ENCODE measurements around the gene ZNF17.
"Not testable (repeated sequence)": the region's sequence is repeated elsewhere in the genome, so short reads cannot be mapped to it uniquely, and the experiment has no call there.

Gene ZNF17

DNA sequence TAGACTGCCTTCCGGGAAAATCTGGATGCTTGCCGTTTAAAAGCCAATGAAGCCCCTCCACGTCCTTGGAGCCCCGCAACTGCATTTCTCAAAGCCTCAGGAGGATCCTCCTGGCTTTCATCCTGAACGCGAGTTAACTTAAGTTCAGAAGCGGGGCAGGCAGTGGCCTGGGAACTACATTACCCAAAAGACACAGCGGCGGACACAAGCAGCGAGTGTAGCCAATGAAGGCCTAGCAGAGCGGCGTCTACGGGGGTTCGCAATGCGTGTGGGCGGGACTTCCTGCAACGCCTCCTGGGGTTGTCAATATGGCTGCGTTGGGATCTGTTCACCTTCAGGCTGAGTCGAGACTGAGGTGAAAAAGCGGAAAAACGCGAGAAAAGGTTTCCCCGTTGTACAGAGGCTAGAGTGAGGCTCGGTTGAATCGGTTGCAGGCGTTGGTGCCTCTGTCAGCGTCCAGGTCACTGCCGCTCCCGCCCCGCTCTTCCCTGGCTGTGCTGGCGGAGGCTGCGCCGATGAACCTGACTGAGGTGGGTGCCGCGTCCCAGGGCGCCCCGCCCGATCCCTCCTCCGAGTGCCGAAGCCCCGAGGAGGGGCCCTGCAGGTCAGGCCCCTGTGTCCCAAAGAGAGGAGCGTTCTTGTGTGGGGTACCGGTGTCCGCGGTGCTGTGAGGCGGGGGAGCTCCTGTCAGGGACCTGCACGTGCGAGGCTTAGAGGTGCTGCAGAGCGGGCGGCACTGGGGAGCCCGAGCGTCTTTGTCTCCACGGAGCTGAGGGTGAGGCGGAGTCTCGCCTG is at the start of gene ZNF17:
Gene ZNF17, plus strand, starts transcription at position 285 of the 795 bp plus-strand sequence. CDS start 2,455 bp downstream, outside the sequence.
- peak; percentile 98 for FAIRE-seq

DNA sequence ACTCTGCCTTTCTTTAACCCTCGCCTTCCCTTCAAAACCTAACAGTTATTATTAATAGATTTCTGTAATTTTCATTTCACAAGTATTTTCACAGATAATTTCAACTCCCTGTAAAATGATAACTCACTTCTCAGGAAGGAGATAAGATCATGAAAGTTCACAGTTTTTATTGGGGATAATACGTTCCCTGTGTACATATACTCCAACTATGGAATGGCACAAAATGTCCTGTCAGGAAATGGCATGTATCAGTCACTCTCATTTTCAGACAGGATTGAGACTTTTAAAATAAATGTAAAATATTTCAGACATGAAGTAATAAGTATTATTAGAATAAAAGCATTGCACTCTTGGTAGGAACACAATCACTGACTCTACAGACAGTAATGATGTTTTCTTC is 48.5 kb upstream of the ZNF17 start:
- no peak for FAIRE-seq

DNA sequence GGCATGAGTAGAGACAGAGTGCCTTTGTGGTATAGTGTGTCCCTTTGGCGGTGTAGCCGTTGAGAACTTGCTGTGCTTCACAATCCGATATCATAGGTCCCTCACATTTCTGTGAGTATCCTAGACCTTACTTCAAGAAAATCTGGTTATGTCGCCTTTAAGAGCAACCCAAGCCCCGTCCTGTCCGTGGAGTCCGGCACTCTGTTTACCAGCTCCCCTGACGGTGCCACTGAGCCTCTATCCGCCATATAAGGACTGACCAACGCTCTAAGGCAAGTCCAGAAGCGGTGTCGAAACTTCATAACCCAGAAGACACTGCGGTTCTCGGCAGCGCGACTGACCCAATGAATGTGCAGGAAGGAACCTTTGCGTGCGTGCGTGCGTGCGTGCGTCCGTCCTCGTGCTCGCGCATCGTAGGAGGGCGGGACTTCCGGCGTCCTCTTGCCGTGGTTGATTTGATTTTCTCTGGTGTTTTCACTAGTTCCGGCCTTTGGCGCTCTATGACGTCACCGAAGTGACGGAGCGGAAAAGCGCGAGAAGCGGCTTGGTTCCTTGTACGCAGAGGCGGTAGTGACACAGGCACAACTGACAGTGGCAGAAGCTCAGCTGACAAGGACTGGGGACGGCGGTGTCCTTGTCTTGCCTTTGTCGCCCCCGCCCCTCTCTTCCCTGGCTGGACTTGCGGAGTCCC is 47.8 kb upstream of the ZNF17 start, which contains the start of the genes TRAPPC2B and ZNF547:
Gene TRAPPC2B, plus strand, starts transcription at position 555 of the 691 bp plus-strand sequence. CDS start 1,283 bp downstream, outside the sequence.
Gene ZNF547, plus strand, starts transcription at position 555 of the 691 bp plus-strand sequence. CDS start 5,005 bp downstream, outside the sequence.
- FAIRE-seq = peak; percentile 99

DNA sequence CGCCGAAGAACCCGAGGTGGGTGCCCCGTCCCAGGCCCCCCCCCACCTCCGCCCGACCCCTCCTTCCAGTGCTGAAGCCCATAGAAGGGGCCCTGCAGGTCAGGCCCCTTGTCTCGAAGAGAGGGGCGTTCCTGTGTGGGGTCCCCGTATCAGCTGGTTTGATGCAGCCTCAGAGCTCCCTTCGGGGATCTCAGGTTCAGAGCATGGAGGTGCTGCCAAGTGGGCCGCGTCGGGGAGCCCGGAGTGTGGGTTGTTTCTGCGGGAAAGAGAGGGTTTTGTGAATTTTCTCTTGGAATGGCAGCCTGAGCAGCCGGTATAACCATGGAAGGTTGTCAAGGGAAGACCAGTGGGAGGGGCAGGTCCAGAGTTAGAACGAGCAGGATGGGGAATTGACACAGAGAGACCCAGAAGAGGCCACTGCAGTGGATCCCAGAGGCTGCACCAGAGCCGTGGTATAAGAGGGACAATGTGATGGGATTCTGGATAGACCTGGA is 47.2 kb upstream of the ZNF17 start:
- FAIRE-seq = no peak

DNA sequence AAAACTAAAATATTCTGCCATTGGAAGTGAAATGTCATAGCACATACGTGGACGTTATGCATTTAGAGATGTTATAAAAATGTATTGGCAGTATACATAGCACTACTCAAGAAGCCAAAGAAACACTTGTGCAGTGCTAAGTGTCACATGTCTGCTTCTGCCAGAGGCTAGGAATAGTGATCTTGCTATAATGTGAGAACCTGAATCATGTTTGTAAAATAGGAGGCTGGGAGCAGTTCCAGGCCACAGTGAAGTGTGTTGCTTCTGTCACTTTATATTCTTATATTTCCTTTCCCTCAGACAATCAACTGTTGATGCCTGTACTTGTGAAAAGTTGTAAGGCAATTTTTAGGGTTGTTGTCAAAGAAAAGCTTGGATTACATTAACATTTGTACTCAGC is 44.2 kb upstream of the ZNF17 start:
- no peak for FAIRE-seq

DNA sequence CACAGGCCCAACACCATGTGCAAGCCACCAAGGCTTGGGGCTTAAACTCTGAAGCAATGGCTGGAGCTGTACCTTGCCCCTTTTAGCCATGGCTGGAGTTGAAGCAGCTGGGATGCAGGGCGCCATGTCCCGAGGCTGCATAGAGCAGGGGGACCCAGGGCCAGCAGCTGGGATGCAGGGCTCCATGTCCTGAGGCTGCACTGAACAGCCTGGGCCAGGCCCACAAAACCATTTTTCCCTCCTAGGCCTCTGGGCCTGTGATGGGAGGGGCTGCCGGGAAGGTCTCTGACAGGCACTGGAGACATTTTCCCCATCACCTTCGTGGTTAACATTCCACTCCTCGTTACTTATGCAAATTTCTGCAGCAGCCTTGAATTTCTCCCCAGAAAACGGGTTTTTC is 36.8 kb upstream of the ZNF17 start:
- no peak for FAIRE-seq

DNA sequence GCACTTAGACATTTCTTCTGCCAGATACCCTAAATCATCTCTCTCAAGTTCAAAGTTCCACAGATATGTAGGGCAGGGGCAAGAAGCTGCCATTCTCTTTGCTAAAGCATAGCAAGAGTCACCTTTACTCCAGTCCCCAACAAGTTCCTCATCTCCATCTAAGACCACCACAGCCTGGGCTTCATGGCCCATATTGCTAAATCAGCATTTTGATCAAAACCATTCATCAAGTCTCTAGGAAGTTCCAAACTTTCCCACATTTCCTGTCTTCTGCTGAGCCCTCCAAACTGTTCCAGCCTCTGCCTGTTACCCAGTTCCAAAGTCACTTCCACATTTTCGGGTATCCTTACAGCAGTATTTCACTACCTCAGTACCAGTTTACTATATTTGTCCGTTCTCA is 36.3 kb upstream of the ZNF17 start:
- FAIRE-seq = not testable (repeated sequence)

DNA sequence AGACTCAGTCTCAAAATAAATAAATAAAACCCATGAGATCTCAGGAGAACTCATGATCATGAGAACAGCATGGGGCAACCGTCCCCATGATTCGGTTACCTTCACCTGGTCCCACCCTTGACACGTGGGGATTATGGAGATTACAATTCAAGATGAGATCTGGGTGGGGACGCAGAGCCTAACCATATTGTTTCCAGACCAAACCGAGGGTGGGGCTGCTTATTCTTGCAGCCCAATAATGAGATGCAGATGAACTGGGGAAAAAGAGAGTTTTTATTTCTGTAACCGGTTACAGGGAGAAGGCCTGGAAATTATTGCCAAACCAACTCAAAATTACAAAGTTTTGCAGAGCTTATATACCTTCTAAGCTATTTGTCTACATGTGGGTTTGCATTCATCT is 34.8 kb upstream of the ZNF17 start:
- no peak for FAIRE-seq

DNA sequence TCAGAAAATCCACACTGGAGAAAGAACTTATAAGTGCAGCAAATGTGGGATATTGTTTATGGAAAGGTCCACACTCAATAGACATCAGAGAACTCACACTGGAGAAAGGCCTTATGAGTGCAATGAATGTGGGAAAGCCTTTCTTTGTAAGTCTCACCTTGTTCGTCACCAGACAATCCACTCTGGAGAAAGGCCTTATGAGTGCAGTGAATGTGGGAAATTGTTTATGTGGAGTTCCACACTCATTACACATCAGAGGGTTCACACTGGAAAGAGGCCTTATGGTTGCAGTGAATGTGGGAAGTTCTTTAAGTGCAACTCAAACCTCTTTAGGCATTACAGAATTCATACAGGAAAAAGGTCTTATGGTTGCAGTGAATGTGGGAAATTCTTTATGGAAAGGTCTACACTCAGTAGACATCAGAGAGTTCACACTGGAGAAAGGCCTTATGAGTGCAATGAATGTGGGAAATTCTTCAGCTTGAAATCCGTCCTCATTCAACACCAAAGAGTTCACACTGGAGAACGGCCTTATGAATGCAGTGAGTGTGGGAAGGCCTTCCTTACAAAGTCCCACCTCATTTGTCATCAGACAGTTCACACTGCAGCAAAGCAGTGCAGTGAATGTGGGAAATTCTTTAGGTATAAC is 33.3 kb upstream of the ZNF17 start:
- no peak for FAIRE-seq

DNA sequence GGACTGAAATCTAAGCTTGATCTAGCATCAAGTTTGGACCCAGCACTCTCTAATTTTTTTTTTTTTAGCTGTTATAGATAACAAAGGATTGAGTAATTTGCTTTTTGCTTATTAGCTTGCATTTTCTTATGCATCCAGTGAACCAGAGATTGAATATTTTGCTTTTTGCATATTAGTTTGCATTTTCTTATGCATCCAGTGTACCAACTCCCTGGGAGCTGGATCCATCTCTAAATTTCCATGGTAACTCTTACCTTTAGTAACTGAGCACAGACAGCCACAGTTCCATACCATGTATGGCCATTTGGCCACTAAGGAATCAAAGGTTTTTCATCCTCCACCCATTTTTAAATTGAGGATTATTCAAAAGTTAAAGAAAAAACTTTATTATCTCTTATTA is 30.0 kb upstream of the ZNF17 start:
- FAIRE-seq = no peak

DNA sequence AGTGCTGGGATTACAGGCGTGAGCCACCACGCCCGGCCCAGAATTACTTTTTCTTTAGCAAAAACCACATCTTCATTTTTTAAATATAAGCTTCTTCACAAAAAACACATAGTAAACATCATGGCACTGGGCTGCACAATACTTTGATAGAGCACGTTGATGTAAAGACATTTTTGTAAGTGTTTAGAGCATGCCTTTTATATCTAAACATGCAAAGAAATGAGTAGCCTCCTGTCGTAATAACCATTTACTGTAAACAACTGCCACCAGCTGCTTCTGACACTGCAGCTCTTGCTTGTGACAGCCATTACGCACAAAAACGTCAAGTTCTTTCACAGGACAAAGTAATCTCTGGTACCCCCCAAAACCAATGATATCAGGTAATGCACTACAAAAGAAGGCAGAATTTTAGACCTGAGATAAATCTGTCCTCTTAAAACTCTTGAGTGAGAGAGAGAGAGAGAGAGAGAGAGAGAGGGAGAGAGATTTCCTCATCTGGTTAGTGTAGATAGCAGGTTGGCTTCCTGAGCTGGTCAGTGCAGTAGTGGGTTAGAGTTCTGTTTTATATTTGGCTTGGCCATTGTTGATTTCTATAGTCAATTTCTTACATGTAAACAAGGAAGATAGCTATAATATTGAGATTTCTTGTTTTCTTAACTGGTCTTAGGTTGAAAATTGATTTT is 28.0 kb upstream of the ZNF17 start:
- FAIRE-seq = no peak

DNA sequence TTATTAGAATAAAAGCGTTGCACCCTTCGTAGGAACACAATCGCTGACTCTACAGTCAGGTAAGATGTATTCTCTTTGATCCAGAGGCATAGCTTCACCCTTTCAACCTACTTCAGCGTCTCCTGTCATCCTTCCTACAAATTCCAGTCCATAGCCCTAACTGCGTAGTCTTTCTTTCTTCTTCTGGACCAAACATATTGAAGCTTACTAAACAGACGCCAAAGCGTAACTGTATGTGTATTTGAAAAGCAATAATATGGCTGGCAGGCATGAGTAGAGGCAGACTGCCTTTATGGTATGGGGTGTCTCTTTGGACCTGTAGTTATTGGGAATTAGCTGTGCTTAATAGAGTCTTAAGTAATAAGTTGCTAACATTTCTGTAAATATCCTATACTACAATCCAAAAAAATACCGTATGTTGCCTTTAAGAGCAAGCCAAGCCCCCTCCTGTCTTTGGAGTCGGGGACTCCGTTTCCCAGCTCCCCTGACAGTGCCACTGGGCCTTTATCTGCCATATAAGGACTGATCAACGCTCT is 21.7 kb upstream of the ZNF17 start:
- no peak for FAIRE-seq

DNA sequence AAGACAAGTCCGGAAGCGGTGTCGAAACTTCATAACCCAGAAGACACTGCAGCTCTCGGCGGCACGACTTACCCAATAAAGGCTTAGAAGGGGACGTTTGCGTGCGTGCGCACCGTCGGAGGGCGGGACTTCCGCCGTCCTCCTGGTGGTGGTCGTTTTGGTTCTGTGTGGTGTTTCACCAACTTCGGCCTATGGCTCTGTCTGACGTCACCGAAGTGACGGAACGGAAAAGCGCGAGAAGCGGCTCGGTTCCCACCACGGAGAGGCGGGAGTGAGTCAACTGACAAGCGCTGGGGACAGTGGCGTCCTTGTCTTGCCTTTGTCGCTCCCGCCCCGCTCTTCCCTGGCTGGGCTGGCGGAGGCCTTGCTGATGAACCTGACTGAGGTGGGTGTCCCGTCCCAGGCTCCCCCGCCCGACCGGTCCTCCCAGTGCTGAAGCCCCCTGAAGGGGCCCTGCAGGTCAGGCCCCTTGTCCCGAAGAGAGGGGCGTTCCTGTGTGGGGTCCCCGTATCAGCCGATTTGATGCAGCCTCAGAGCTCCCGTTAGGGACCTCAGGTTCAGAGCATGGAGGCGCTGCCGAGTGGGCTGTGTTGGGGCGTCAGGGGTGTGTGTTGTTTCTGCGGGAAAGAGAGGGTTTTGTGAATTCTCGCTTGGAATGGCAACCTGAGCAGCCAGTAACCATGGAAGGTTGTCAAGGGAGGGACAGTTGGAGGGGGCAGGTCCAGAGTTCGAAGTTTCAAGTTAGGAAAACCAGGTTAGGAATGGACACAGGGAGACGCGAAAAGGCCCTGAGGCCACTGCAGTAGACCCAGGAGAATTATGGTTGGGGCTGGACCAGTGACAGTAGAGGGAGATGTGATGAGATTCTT is 21.0 kb upstream of the ZNF17 start, which contains the start of gene ZNF548:
Gene ZNF548, plus strand, starts transcription at position 125 of the 869 bp plus-strand sequence. Its CDS starts 246 bp downstream, at position 371.
- FAIRE-seq = peak; percentile 99

DNA sequence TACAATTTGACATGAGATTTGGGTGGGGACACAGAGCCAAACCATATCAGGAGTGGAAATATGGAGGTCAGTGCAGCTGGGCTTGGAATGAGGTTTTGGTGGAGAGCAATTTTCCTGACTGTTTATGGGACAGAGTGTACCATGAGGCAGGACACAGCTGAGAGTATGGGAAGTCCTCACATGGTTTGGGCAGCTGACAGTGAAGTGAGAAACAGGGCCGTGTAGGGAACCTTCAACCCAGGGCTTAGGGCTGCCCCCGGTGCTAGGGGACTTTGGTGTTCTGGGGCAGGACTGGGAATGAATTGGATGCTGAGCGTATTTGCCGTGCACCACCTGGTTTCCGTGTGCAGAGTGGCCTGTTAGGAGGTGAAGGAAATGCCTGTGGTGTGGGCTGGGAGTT is 15.3 kb upstream of the ZNF17 start:
- no peak for FAIRE-seq

DNA sequence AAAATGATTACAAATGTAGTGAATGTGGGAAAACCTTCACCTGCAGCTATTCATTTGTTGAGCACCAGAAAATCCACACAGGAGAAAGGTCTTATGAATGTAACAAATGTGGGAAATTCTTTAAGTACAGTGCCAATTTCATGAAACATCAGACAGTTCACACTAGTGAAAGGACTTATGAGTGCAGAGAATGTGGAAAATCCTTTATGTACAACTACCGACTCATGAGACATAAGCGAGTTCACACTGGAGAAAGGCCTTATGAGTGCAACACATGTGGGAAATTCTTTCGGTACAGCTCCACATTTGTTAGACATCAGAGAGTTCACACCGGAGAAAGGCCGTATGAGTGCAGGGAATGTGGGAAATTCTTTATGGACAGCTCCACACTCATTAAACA is 12.1 kb upstream of the ZNF17 start:
- no peak for FAIRE-seq

DNA sequence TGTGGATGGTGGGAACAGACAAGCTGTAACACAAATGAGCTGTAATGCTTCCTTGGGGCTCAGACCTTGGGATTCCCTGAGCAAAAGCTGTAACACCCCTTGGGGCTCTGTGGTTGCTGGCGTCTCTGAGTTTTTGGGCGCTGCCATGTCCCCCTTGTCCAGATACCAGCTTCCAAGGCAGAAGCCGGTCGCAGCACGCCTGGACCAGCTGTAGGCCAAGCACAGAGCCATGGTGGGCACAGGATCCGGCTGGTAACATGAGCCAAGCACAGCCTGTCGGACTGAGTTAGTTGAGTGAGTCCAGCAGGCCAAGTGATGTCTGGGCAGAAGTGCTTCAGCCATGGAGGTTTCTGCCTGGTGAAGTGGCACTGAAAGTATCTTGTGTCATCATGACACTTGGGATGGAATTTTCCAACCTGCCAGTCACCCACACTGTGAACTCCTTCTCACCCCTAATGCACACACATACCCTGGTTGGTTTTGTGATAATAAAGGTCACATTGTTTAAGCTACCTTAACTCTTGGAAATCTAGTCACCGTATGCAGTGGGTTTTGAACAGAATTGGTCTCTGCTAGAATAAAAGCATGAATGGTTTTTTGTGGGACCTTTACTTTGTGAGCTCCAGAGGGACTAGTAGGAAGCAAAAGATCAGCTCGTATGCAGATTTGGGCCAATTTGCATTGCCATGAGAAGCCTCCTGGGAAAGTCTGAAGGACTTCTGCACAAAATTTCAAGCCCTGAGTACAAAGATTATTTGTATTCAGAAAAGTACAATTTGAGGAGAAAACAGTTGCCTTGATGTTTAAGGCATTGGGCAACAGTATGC is 7.0 kb upstream of the ZNF17 start:
- no peak for FAIRE-seq

DNA sequence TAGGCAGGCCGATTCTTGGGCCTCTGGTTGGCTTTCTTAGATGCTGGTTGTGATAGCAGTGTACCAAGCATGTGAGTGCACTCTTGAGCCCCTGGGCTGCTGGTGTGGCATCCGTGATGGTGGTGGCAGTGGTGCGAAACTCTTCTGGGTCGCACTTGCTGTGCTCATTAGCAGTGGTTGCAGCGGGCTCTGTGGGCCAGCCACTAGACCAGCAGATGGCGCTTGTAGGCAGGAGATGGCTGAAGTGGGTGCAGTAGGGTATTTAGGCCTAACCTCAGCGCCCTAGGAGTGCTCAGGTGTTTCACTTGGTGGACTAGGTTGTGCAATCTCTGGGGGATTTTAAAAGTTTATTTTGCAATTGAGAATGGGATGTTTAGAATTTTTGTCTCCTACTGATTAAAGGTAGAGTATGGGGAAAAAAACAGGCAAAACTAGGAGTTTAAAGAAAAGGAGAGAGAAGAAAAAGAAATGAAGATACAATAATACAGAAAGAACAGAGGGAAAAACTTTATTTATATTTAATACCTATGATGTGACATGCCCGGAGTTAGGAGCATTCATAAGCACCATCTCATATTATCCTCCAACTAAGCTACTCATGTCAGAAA is 4.3 kb upstream of the ZNF17 start:
- no peak for FAIRE-seq

DNA sequence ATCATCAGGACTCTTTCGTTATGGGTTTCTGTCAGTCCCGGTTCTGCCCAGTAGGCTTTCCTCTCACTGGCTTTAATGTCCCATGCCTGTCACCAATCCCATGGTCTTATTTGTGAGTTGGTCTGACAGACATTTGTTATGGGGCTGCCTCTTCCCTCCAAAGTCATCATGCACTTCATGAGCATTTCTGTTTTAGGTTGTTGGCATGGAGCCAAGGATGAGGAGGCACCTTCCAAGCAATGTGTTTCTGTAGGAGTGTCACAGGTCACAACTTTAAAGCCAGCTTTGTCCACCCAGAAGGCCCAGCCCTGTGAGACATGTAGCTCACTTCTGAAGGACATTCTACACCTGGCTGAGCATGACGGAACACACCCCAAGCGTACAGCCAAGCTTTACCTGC is 8.5 kb downstream of the ZNF17 start:
- no peak for FAIRE-seq

DNA sequence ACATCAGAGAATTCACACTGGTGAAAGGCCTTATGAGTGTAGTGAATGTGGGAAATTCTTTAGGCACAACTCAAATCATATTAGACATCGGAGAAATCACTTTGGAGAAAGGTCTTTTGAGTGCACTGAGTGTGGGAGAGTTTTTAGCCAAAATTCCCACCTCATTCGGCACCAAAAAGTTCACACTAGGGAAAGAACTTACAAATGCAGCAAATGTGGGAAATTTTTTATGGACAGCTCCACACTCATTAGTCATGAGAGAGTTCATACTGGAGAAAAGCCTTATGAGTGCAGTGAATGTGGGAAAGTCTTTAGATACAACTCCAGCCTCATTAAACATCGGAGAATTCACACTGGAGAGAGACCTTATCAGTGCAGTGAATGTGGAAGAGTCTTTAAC is 10.1 kb downstream of the ZNF17 start:
- no peak for FAIRE-seq

Data from A204.1 (cell line).